Epithelial cell of esophagus (primary cell): ENCODE measurements around the gene PIAS4.
A peak's percentile ranks its signal among the peaks of the same experiment; 100 is the strongest.

Experiments used
- DNase-seq: peaks from one replicate; pipeline ENCODE4 v3.0.0; 2010; ENCODE audit warnings: low read depth
- H3K4me3 ChIP-seq: 2 replicates; pipeline ENCODE4 v1.5.1; 2011; ENCODE audit warnings: mild to moderate bottlenecking, low read length, control low read depth
- CTCF ChIP-seq: IDR thresholded peaks from 2 replicates; pipeline ENCODE4 v1.5.1; 2011; ENCODE audit warnings: low read depth, mild to moderate bottlenecking, low read length, control low read depth, inconsistent platforms; ENCODE audit not compliant: insufficient read depth; ENCODE audit errors: missing control alignments

Gene PIAS4

GRCh38 chr19:4060621-4061177, 53.2 kb downstream of the PIAS4 start:
- H3K4me3 ChIP-seq = peak overlapping the region; percentile 32
- DNase-seq = no peak
- no peak for TF ChIP-seq CTCF

- H3K4me3 ChIP-seq = peak overlapping the region; percentile 32
- no peak for TF ChIP-seq CTCF
- peak; percentile 73 for DNase-seq
Measured at GRCh38 chr19:4061178-4061682, 53.7 kb downstream of the PIAS4 start.

GRCh38 chr19:4061683-4062418, 54.3 kb downstream of the PIAS4 start:
- peak; percentile 73 for DNase-seq
- H3K4me3 ChIP-seq = peak overlapping the region; percentile 73
- no peak for TF ChIP-seq CTCF

GRCh38 chr19:4062419-4063368, 55.2 kb downstream of the PIAS4 start:
- DNase-seq = no peak
- peak overlapping the region; percentile 73 for H3K4me3 ChIP-seq
- no peak for TF ChIP-seq CTCF

GRCh38 chr19:4063369-4064148, 56.0 kb downstream of the PIAS4 start:
- peak; percentile 19 for TF ChIP-seq CTCF
- DNase-seq = no peak

GRCh38 chr19:4064149-4064495, 56.6 kb downstream of the PIAS4 start:
- TF ChIP-seq CTCF = no peak
- no peak for DNase-seq
- peak overlapping the region; percentile 73 for H3K4me3 ChIP-seq

More at GRCh38 chr19:4063369-4064148, 56.0 kb downstream of the PIAS4 start:
- H3K4me3 ChIP-seq = peak overlapping the region; percentile 73
